K562 (cell line): Measurements from ENCODE around the gene HRH3.

Source experiments
- ELF4 ChIP-seq: fragments of 450-650 bp; formaldehyde crosslinking; IDR thresholded peaks from 2 replicates; pipeline ENCODE4 v1.4.0; 2022; ENCODE audit warnings: missing genetic modification characterization
- HDAC2 ChIP-seq: fragments of 450-650 bp; IDR thresholded peaks from 2 replicates; pipeline ENCODE4 v1.6.1; 2016; ENCODE audit warnings: mild to moderate bottlenecking
- MXI1 ChIP-seq: IDR thresholded peaks from 2 replicates; pipeline ENCODE4 v1.6.1; 2011; ENCODE audit warnings: low read depth, mild to moderate bottlenecking, improper control_type of control experiment, low read length
- RFX5 ChIP-seq: IDR thresholded peaks from 2 replicates; pipeline ENCODE4 v1.6.1; 2011; ENCODE audit warnings: low read depth, mild to moderate bottlenecking, improper control_type of control experiment, low read length
- TF ChIP-seq, protein P1 (sequence below), 3 experiments: IDR thresholded peaks in 2 of 3; conservative IDR thresholded peaks in 1 of 3; 2 replicates each; pipeline ENCODE4 v1.5.1; 2011 to 2012; ENCODE audit warnings: low read length in 3 of 3, mild to moderate bottlenecking in 3 of 3, control low read depth in 2 of 3, improper control_type of control experiment in 1 of 3, inconsistent platforms in 1 of 3, low read depth in 1 of 3, mixed read lengths in 1 of 3, moderate library complexity in 1 of 3; ENCODE audit not compliant: insufficient read depth in 2 of 3
- TF ChIP-seq, protein P2 (sequence below), 2 experiments: fragments of 450-650 bp in 1 of 2; sonication (generic) in 1 of 2; formaldehyde crosslinking; conservative IDR thresholded peaks; 2 replicates each; pipeline versions ENCODE4 v1.4.0 to v1.8.1; 2020 to 2022; ENCODE audit warnings: mild to moderate bottlenecking in 1 of 2, missing genetic modification reagents in 1 of 2

DNA sequence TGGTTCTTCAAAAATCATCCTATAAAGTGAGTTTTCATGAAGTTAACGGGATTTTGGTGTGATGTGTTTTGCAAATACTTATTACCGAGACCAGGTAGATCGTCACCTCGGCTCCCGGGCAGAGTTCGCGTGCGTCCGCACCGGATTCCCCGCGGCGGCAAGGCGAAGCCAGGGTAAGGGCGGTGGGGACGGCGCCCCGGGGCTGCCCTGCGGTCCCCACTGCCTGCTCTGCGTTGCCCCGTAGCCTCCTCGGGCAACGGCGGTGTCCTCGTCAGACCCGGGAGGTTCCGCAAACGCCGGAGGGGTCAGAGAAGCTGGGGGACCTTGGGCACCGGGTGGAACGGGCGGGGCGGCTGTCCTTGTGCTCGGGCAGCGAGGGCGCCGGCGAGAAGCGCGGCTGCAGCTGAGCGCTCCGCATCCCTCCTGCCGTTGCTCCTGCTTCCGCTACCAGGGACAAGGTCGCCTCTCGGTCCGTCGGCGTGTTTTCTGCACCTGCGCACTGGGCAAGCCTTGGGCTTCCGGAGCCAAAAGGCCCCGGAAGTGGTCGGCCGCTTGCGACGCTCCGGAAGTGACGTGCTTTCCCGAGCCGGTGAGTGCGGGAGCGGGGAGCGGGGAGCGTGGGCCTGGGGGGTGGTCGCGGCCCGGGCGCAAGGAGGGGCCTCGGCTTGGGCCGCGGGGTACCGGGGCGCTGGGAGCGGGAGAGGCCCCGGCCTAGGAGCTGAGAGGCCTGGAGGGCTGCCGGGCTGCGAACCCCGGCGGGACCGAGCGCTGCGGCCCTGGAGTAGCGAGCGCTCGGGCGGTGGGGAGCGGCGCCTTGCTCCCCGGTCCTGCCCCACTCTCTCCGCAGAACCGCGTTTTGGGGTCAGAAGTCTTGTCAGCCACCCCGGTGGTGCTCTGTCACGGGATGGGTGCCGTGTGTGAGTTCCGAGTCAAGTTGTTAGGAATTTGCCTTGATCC, 37.3 kb downstream of the HRH3 start, which contains the start of gene MTG2:
- TF ChIP-seq HDAC2 (peak; percentile 68; the same call in 1 of the 2 replicates), RFX5 (no peak), MXI1 (no peak), ELF4 (CRISPR knock-in tag) (0 out of 2 replicates have a peak, but pooled peaks have one; percentile 59)
- TF ChIP-seq, protein P1, sequence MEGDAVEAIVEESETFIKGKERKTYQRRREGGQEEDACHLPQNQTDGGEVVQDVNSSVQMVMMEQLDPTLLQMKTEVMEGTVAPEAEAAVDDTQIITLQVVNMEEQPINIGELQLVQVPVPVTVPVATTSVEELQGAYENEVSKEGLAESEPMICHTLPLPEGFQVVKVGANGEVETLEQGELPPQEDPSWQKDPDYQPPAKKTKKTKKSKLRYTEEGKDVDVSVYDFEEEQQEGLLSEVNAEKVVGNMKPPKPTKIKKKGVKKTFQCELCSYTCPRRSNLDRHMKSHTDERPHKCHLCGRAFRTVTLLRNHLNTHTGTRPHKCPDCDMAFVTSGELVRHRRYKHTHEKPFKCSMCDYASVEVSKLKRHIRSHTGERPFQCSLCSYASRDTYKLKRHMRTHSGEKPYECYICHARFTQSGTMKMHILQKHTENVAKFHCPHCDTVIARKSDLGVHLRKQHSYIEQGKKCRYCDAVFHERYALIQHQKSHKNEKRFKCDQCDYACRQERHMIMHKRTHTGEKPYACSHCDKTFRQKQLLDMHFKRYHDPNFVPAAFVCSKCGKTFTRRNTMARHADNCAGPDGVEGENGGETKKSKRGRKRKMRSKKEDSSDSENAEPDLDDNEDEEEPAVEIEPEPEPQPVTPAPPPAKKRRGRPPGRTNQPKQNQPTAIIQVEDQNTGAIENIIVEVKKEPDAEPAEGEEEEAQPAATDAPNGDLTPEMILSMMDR (IDR thresholded peaks at IDR 0.05 in 2 of 3, conservative IDR thresholded peaks at IDR 0.05 in 1 of 3; ENCODE audit: insufficient read depth in 2 of 3, low read depth in 1 of 3, low read length in 3 of 3), result no peak
- TF ChIP-seq, protein P2, sequence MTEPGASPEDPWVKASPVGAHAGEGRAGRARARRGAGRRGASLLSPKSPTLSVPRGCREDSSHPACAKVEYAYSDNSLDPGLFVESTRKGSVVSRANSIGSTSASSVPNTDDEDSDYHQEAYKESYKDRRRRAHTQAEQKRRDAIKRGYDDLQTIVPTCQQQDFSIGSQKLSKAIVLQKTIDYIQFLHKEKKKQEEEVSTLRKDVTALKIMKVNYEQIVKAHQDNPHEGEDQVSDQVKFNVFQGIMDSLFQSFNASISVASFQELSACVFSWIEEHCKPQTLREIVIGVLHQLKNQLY (CRISPR knock-in tag; conservative IDR thresholded peaks at IDR 0.05), result 0 out of 4 replicates have a peak, but pooled peaks of 1 of the 2 experiments have one; percentile 25
